HL-60/S4 (cell line): ENCODE results near the gene OR4C15.

Experiments used
- in situ Hi-C: fragments of 300-500 bp; cut with MboI; formaldehyde crosslinking; loops from 2 replicates; pipeline ENCODE4 v1.14.3; 2022; ENCODE audit warnings: low sequenced_read_pairs

Gene OR4C15

GRCh38 chr11:55554169-55554568, at the start of gene OR4C15:
Gene OR4C15 (plus strand): TSS chr11:55554469. CDS start chr11:55554469, 0 bp downstream.
- in situ Hi-C loops = no loop called here

GRCh38 chr11:55571828-55572227, 17.6 kb downstream of the OR4C15 start, which contains the start of gene OR4C16:
Gene OR4C16 (plus strand): TSS chr11:55572128. CDS start chr11:55572128, 0 bp downstream.
- in situ Hi-C loops = no loop called here

- in situ Hi-C loops = no loop called here
These were observed 18.3 kb downstream of the OR4C15 start for GRCh38 chr11:55572548-55572947.
